ENCODE data around the gene RNASE7. TPM values are rescaled to one million over a fixed set of nuclear protein-coding genes. Genes with fewer than 3 reads are reported as not detected.

The RNASE7 gene
- total RNA-seq, 4 donors from 2014 or later = not detected

DNA sequence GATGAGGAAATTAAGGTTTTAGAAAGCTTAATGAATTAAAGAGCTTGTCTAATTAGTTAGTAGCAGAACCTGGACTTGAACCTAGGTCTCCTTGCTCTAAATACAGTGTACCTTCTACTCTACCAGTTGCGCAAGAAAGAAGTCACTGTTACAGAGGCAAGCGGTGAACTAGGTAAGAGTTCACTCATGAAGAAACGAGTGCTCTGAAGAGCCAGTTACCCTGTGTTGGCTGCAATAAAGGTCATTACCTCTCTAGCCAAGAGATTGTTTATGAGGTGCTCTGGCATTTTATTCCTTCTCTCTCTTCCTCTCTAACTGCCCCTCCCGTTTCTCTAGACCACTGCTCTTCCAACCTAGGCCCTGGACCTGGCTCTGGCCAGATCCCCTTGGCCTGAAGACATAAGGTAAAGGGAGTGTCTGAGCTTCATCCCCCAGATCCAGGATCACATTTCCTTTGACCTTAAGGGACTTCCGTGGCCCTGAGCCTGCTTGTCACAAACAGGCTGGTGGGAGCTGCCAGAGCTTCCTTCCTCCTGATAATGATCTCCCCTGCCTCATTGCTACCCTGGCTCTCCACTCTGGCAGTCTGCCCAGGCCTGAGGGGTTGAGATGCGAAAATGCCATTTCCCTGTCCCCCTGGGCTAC lies 1.9 kb downstream of the RNASE7 start:
- DNase-seq (ENCODE audit: low spot score) (no peak), ATAC-seq (ENCODE audit: low FRiP score) (no peak)
- TF ChIP-seq, protein P1, sequence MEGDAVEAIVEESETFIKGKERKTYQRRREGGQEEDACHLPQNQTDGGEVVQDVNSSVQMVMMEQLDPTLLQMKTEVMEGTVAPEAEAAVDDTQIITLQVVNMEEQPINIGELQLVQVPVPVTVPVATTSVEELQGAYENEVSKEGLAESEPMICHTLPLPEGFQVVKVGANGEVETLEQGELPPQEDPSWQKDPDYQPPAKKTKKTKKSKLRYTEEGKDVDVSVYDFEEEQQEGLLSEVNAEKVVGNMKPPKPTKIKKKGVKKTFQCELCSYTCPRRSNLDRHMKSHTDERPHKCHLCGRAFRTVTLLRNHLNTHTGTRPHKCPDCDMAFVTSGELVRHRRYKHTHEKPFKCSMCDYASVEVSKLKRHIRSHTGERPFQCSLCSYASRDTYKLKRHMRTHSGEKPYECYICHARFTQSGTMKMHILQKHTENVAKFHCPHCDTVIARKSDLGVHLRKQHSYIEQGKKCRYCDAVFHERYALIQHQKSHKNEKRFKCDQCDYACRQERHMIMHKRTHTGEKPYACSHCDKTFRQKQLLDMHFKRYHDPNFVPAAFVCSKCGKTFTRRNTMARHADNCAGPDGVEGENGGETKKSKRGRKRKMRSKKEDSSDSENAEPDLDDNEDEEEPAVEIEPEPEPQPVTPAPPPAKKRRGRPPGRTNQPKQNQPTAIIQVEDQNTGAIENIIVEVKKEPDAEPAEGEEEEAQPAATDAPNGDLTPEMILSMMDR (IDR thresholded peaks at IDR 0.05) = no peak

DNA sequence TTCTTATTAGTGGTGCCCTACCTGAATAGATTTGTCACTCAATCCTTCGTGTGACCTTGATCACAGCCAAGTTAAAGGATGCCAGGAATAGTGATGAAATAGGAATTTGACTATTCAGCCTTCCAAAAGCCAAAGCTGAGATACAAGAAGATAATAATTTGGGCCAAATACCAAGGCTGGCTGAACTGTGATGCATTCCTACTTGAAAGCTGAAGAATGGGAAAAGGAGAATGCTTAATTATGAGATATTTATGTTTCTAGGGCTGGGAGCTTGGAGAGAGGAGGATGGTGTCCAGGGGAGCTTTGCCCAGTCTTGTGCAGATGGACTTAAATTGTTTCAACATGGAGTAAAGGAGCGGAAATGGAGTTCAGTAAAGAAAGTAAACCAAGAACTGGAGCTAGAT lies 5.2 kb downstream of the RNASE7 start:
- no peak for ATAC-seq (ENCODE audit: low FRiP score)
- TF ChIP-seq, protein P1 (IDR thresholded peaks at IDR 0.05) = no peak
- no peak for DNase-seq (ENCODE audit: low spot score)

DNA sequence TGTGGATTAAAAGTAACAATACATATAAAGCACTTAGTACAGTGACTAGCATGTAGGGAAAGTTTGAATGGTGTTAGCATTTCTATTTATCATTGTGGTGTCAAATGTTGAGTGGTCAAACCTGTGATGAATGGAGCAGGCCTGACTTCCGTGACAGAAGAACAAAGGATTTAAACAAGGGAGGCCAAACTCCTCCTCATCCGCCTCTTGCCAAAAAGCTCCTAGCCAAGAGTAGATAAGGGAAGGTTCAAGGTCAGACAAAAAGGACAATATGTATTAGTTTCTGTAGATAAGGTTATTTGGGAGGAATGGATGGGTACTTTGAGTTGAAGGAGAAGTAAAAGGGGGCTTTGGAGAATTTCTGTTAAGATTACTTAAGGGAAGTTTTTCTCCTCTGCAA lies 6.5 kb downstream of the RNASE7 start:
- no peak for ATAC-seq (ENCODE audit: low FRiP score)
- TF ChIP-seq, protein P1 (IDR thresholded peaks at IDR 0.05) = no peak
- no peak for DNase-seq (ENCODE audit: low spot score)

DNA sequence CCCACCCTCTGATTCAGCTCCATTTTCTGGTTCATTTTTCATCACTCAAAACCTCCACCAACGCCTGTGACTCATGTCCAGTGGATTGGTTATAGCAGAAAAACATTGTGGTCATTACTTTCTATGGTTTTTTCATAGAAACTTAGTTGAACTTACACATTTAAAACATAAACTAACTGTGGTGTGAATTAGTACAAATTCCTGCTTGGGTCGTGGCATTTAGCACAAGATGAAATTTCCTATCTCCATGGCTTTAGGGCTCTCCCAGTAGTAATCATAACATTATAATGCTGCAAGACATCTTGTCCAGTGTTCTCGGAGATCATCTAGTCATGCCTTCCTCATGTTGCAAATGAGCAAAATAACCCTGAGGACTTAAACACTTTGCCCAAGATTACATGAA lies 7.1 kb downstream of the RNASE7 start:
- TF ChIP-seq, protein P1 (IDR thresholded peaks at IDR 0.05) = no peak
- DNase-seq (ENCODE audit: low spot score) = no peak
- no peak for ATAC-seq (ENCODE audit: low FRiP score)

DNA sequence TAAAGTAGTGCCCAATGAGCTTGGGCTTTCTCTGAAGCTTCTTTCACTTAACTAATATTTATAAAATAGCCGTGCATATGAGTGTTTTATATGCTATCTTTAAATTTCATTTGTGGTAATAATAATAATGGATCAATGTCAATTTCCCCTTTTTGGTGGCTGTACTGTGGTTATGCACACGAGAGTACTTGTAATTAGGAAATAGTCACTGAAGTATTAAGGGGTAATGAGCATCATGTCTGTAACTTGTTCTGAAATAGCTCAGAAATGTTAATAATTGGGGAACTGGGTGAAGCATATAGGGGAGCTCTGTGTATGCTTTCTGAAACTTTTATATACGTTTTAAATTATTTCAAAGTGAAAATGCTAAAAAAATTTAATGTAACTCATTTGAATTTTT lies 8.4 kb downstream of the RNASE7 start:
- no peak for ATAC-seq (ENCODE audit: low FRiP score)
- DNase-seq (ENCODE audit: low spot score) = no peak
- TF ChIP-seq, protein P1 (IDR thresholded peaks at IDR 0.05) = no peak

DNA sequence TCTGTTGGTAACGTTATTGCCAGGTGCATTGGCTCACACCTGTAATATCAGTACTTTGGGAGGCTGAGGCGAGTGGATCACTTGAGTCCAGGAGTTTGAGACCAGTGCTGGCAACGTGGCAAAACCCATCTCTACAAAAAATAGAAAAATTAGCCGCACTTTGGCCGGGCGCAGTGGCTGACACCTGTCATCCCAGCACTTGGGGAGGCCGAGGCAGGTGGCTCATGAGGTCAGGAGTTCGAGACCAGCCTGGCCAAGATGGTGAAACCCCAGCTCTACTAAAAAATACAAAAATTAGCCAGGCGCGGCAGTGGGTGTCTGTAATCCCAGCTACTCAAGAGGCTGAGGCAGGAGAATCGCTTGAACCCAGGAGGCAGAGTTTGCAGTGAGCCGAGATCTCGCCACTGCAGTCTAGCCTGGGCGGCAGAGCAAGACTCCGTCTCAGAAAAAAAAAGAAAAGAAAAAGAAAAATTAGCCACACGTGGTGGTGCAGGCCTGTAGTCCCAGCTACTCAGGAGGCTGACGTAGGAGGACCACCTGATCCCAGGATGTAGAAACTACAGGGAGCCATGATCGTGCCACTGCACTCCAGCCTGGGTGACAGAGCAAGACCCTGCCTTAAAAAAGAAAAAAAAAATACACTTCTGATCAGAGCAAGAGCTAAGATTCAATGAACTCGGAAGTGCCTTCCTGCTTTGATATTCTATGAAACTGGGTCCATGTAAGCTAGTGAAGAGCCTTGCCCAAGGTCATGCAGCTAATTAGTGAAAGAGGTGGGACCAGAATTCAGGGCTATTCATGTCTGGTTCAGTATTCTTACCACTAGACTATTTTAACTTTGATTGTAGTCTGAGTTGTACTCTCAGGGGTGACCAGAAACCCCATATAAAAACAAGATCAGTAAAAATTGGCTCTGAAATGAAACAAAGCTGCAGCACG lies 11.3 kb downstream of the RNASE7 start:
- DNase-seq (ENCODE audit: low spot score) (no peak), ATAC-seq (ENCODE audit: low FRiP score) (no peak)
- TF ChIP-seq, protein P1 (IDR thresholded peaks at IDR 0.05) = no peak
